GM18861 (cell line): ENCODE results near the gene ABLIM3.
"Not testable (repeated sequence)": the region's sequence is repeated elsewhere in the genome, so short reads cannot be mapped to it uniquely, and the experiment has no call there.

Experiments used
- ATAC-seq: cut with Tn5 transposase; IDR thresholded peaks from one replicate; pipeline ENCODE4 v1.9.1; 2021; ENCODE audit not compliant: unreplicated experiment

ABLIM3 gene

DNA sequence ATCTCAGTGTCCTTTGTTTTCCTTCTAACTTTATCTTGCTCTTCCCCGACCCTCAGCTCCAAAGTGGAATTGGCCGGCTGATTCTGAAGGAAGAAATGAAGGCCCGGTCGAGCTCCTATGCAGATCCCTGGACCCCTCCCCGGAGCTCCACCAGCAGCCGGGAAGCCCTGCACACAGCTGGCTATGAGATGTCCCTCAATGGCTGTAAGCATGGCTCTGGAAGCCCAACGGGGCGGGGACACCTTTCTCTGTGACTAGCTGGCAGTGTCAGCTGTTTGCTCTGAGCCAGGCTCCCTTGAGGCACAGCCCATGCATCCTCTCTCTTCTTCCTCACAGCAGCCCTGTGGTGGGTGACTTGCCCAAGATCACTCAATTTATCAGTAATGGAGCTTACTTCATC lies 106.4 kb downstream of the ABLIM3 start:
- ATAC-seq = no peak

DNA sequence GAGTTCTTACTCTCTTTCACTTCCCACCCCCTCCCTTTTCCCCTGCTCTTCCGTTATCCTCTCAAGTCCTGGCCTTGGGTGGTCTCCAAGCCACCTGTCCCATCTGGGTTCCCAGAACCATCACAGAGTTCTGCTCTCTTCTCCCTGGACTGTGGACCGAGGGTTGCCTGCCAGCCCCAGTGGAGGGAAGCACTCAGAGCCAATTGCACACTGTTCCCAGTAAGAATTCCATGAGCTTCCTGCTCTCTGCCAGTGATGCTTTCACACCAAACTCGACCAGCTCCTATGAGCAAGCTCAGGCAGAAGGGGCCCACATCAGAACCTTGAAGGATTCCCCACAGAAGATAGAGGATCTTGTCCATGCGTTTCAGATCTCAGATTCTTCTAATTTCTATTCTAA lies 110.3 kb downstream of the ABLIM3 start:
- no peak for ATAC-seq

DNA sequence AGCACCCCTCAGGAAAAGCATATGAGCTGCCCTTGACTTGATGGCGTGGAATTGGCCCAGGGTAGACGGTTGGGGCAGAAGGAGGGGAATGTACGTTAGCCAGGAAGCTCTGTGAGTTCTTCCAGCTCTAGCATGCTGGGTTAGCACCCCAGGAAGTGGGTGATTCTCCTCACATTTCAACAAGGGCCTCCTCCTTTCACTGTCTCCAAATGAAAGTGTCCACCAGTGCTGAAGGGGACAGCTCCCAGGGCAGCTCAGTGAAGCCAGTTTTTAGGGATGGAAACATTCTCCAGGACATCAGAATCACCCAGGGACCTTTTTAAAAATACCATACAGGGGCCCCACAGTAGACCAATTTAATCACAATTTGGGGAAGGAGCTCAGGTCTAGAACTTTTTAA lies 113.2 kb downstream of the ABLIM3 start:
- no peak for ATAC-seq

DNA sequence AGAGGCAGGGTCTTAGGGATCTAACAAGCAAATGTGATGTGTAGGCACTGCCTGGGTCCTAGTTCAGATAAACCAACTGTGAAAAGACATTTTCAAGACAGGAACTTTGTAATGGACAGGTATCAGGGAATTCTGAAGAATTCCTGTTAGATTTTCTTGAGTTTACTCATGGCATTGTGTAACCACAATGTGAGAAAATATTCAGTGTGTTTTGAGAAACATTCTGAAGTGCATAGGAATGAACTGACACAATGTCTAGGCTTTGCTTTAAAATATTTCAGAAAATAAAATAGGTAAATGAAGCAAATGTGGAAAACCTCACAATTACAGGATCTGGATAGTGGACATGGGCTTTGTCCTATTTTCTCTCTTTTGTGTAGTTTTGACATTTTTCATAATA lies 115.2 kb downstream of the ABLIM3 start:
- ATAC-seq = no peak

DNA sequence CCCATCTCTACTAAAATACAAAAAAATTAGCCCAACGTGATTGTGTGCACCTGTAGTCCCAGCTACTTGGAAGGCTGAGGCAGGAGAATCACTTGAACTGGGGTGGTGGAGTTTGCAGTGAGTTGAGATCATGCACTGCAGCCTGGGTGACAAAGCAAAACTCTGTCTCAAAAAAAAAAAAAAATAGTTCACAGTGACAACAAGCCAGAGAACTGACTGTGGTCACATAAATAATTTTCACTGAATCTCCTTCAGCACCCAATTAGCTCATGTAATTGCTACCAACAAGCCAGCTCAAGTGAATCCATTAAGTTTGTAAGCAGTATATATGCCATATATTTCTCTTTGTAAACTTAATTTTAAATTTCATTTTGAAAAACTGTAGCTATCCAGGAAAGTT lies 115.8 kb downstream of the ABLIM3 start:
- no peak for ATAC-seq

DNA sequence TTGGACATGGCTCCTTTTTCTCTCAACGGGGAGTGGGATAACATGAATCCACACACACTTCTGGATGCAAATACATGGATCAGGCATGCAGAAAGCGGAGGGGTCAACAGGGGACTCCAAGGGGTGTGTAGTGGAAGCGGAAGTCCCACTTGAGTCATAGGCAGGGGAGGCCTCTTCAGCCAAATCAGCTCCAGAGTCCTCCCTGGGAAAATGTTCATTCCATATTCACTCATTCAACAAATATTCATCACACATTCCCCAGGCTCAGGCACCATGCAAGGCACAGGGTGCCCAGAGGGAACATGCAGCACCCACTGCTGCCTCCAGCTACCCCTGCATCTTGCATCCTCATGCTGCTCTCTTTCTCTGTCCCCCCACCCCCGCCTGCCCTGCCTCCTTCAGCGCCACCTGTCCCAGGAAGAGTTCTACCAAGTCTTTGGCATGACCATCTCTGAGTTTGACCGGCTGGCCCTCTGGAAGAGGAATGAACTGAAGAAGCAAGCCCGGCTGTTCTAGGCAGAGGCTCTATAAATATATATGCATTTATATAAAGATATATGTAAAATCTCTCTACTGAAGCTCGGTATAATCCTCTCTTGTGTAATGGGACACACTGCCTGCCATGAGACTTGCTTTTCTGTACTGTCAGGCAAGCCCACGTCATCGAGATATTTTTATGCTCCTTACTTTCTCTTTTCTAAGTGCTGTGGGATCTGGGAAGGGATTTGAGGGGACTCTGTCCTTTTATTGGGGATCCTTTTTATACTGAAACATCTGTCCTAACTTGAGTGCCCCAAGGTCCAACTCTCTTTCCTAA lies 116.8 kb downstream of the ABLIM3 start:
- ATAC-seq = no peak

DNA sequence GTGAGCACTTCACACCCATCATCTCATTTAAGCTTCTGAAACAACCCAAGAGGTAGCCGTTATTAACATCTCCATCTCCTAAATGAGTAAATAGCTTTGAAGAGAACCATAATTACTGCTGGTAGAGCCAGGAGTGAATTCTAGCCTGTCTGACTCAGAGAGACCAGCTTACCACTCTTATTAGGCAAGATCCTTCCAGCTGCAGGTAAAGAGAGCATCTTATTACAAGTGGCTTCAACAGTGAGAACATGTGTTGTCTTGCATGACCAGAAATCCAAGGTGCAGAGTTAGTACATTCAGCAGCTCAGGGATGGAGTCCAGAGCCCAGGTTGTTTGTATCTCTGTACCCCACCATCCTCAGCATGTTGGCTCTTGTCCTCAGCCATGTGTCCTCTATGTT lies 119.5 kb downstream of the ABLIM3 start:
- no peak for ATAC-seq

DNA sequence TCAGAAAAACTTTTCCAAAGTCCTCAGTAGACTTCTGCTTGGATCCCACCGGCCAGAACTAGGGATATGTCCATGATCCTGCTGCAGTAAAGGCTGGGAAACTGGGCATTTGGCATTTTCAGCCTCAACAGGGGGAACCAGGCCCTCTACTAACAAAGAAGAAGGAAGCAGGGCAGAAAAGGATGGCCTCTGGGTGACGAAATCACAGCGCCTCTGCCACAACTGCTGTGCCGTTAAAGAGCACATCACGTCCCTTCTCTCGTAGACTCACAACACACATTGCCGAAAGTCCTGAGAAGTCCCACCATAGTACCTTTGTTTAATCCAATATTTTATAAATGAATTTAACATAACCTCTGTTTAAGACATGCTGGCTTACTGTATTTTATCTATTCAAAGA lies 120.0 kb downstream of the ABLIM3 start:
- ATAC-seq = no peak

DNA sequence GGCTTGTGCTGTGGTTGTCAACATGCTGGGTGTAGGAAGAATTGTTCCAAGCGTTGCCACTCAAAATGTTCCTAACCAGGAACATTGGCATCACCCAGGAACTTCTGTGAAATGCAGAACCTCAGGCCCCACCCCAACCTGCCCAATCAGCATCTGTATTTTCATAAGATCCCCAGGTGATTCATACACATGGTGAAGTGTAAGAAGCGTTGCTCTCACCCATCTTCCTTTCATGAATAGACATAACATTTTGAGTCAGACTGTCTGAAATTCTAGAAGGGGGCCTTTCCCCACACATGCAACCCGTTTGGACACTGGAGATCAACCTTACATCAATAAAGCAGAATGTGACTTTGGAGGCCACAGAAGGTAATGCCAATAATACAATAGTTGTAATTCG lies 121.0 kb downstream of the ABLIM3 start:
- ATAC-seq = no peak

DNA sequence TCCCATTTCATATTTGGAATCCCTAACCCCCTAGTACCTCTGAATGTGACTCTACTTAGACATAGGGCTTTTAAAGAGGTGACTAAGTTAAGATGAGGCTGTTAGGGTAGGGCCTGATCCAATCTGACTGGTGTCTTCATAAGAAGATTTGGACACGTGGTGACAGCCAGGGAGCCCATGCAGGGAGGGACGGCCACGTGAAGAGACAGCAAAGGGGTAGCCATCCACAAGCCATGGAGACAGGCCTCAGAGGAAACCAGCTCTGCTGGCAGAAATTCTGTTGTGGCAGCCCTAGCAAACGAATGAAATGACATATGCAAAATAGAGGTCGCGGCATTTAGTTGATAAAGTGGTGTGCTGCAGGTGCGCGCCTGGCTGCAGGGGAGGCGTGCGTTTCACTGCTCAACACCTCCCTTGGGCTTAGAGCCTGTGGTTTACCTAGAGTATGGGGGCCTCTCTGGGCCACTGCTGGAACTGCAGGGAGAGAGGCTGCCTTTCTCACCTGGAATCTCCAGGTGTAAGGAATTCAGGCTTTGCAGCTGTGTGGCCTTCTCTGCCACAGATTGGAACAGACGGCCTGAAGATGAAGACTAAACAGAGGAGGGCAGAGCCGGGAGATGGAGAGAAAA lies 123.3 kb downstream of the ABLIM3 start:
- peak; percentile 88 for ATAC-seq

DNA sequence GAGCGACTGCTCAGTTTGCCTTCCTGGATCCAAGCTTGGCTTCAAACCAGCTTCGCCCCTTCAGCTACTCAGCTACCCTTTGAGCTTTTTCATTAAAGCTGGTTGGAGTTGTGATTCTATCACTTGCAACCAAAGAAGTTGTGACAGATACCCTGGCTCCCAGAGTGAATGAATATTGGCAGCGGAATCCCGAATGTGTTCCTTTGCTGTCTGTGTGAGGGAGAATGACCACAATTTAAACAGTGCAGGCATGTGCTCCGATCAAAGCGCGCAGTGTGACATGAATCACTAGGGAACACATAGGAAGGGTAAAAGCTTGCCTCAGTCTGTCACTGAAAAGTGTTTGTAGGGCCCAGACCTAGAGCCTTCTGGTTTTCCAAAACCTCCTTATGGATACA lies 123.8 kb downstream of the ABLIM3 start:
- no peak for ATAC-seq

DNA sequence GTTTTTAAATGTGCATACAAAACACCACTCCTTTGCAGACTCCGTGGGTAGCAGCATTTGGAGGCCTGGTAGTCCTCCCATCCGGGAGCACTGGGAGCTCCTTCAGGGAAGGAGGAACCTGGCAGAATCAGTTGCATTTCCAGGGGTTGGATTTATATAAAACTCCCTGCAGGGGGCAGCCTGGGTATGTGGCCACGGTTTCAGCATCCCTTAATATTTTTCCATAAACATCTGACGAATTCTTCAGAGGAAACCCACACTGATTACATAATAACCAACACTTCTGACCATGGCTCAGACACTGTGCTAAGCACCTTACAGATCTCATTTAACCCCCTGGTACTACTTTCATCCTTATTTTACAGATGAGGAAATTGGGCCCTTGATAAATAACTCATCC lies 124.3 kb downstream of the ABLIM3 start:
- no peak for ATAC-seq

DNA sequence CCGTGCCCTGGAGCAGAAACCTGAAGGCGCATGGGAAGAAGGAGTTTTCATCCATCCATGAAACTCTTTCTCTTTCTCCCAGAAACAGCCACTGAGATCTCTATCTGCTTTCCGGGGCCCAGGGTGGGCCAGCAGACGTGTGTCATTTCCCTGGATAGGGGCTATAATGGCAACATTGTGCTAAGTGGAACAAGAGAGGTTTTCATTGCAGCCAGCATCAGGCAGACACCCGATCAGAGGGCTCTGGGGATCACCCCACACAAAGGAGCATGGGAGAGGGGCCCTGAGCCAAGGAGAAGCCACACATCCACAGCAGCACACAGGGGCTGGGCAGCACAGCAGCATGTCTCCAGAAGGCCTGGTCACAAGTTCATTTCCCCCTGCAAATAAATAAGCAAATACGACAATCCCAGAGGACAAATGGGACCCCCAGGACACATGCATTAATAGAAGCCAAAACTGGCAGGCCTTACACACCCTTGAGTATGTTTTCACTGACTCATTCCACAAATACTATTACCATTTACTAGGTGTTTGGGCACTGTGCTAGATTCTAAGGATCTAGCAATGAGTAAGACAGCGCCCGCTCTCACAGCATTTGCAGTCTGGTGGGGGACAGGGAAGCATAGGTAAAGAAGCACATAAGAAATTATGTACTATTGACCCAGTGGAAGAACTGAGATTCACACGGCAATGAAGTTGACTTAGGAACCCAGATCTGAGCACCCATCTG lies 126.1 kb downstream of the ABLIM3 start:
- no peak for ATAC-seq

DNA sequence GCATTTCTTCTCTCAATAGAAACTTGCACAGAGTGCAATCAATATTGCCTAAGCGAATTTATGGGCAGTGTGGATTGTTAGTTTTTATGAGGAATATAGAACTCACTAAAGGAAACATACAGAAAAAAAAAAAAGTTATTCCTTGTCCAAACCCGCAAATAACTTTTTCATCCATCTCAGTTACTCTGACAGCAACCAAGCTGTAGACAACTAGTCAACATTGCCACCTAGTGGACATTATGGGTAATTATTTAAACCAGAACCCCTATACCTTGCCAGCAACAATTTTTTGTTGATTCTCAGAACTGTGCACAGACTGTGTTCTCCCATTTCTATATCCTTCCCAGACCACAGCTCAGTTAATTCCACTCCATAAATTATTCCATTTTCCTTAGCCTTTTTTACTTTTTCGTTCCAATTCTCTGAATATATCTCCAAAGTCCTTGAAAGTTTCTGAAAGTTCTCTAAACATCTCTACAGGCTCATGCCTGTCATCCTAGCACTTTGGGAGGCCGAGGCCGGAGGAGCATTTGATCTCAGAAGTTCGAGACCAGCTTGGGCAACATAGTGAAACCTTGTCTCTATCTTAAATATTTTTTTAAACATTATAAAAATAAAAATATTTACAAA lies 127.8 kb downstream of the ABLIM3 start:
- ATAC-seq = peak; percentile 41

DNA sequence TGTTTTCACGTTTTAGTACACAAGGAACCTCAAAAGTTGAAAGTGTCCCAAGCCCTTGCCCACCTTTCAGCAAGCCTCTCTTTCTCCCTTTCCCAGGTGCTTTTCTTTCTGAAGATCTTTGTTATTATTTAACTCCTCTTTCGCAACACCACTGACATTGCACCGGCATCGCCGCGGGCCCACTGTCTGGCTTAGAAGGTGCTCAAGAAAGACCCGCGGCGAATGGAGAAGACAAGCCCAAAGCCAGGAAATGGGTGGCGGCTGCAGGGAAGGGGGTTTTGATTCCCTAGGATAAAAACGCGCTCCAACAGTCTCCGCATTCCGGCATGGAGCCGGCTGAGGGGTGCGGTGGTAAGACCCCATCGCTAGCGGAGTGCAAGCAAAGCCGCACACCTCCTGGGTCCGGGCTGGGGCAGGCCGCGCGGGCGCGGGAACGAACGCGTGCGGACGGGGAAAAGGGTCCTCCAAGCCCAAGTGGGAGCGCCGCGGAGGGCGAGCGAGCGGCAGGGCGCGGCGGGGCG lies 130.0 kb downstream of the ABLIM3 start:
- no peak for ATAC-seq

DNA sequence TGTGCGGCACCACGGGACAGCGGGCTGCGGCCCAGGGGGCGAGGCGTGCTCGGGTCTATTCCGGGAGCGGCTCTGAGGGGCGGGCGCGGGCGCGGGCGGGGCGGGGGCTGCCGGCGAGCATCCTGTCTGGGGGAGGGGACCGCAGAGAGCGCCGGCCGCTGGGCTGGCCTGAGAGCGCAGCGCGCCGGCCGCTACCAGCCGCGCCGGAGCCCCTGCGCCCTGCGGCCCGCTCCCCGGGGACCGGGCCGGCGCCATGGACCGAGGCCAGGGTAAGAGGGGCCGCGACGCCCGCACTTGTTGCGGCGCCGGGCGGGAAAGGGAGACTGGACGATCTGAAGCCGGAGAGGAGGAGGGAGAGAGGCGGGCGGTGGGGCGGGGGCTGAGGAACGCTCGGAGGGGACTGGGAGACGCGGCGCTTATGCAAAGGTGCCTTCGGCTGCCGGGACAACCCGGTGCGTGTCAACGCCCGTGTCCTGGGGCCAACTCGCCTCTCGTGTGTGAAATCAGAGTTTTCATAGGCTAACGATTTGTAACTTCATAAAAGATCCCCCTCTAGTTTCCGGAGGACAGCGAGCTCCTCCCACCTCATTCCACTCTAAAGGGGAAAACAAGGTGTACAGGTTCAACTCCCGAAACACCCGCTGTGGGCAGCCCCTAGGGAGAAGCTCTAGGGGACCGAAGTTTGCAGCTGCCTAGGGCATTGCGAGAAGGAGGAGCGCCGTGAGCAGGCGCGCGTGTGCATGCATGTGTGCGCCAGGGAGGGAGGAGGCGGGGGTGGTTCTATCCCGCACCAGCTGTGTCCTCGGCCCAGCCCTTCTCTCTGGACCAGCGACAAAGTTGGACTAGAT lies 130.6 kb downstream of the ABLIM3 start, which contains the start of gene AFAP1L1:
Gene AFAP1L1, plus strand, starts transcription at position 144 of the 848 bp plus-strand sequence. Its CDS starts 110 bp downstream, at position 254.
- no peak for ATAC-seq

DNA sequence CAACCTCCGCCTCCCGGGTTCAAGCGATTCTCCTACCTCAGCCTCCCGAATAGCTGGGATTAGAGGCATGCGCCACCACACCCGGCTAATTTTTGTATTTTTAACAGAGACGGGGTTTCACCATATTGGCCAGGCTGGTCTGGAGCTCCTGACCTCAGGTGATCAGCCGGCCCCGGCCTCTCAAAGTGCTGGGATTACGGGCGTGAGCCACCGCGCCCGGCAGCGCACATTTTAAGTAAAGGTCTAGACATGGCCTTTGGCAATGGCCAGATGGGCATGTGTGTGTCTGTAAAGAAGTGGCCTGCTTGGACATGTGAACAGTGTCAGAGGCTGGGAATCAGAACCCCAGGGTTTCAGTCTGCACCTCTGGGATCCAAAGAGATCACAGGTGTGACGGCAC lies 131.5 kb downstream of the ABLIM3 start:
- not testable (repeated sequence) for ATAC-seq

DNA sequence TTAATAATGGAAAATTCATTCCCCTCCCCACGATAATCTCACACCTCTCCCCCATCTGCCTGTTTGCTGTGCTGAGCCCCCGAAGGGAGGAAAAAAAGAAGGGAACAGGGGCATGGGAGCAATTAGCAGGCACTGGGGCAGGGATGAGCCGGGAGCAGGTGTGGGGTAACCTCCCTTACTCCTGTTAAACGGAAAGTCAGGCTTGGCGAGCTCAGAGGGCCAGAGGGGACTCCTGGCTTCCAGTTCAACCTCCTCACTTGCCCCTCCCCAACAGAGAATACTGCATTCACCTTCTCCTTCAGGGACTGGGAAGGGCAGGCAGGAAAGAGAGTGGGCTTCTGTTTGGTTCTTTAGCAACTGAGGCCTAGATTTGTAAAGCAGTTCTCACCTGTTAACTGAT lies 131.9 kb downstream of the ABLIM3 start:
- no peak for ATAC-seq

DNA sequence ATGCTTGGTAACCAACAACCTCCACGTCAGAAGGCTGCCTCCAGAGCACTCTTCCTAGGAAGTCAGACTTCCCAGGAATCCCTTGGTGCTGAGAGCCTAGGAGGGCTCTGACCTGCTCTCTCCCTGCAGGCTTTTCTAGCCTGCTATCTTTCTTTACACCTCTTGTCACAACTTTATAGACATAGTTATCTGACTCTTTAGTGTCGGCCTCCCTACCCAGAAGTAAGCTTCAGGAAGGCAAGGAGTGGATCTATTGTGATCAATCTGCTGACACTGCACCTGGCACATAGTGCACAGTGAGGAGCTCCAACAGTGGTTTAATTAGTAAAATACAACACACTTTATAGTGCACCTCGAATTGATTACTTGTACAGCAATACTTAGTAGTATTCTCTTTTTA lies 132.7 kb downstream of the ABLIM3 start:
- ATAC-seq = no peak

DNA sequence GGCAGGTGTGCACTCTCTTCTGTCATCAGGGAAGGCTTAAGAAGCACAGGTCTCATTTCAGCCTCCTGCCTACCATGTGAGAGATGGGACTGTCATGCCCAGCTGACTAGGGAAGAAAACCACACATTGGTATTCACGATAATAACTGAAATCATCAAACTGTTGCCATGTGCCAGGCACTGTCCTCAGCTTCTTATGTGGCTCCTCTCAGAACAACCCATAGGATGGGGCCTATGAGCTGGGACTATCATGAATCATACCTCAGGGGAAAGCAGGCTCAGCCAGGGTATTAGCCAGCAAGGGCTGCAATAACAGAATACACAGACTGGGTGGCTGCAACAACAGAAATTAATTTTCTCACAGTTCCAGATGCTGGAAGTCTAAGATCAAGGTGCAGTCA lies 133.6 kb downstream of the ABLIM3 start:
- no peak for ATAC-seq
